Activated CD4-positive, alpha-beta memory T cell treated with anti-CD3 and anti-CD28 coated beads, Interleukin-2, amount 10 ng/mL, durations not matched to agents 7 days and 5 days (primary cell): ENCODE results near the gene MAPK11. TPM values are rescaled to one million over a fixed set of nuclear protein-coding genes. Genes with fewer than 3 reads are reported as not detected.
"Not testable (repeated sequence)": the region's sequence is repeated elsewhere in the genome, so short reads cannot be mapped to it uniquely, and the experiment has no call there.

Source experiments
- CTCF ChIA-PET: fragments of 350-600 bp; sonication (Branson Sonifier 250); formaldehyde crosslinking; loops from one replicate; lab custom pipeline; 2021; ENCODE audit warnings: antibody characterized with exemption, inconsistent platforms; lab: Charles Lee
- POLR2A ChIA-PET: fragments of 350-600 bp; sonication (Branson Sonifier 250); formaldehyde crosslinking; loops from one replicate; lab custom pipeline; 2021; ENCODE audit warnings: antibody characterized with exemption; lab: Charles Lee
- DNase-seq: peaks from one replicate; pipeline ENCODE4 v3.0.0-alpha.2; 2020
- H3K27ac Mint-ChIP-seq: one replicate; pipeline ENCODE4 v1.8.0; 2021; ENCODE audit warnings: mild to moderate bottlenecking, mixed read lengths
- H3K27me3 Mint-ChIP-seq: one replicate; pipeline ENCODE4 v1.8.0; 2021; ENCODE audit warnings: mixed read lengths
- H3K36me3 Mint-ChIP-seq: one replicate; pipeline ENCODE4 v1.8.0; 2021; ENCODE audit warnings: low read depth, mixed read lengths
- H3K4me1 Mint-ChIP-seq: one replicate; pipeline ENCODE4 v1.8.0; 2021; ENCODE audit warnings: mixed read lengths
- H3K4me3 Mint-ChIP-seq: one replicate; pipeline ENCODE4 v1.8.0; 2021; ENCODE audit warnings: mild to moderate bottlenecking, mixed read lengths
- H3K9me3 Mint-ChIP-seq: one replicate; pipeline ENCODE4 v1.8.0; 2021; ENCODE audit warnings: mixed read lengths
- total RNA-seq, 2 experiments: library from RNA; stranded (reverse); gene quantifications; one replicate each; pipeline ENCODE4 v1.2.3, GENCODE V29; 2021

MAPK11 gene
- total RNA-seq, 2 experiments from 2014 or later: 13.4 to 14.2 TPM

DNA sequence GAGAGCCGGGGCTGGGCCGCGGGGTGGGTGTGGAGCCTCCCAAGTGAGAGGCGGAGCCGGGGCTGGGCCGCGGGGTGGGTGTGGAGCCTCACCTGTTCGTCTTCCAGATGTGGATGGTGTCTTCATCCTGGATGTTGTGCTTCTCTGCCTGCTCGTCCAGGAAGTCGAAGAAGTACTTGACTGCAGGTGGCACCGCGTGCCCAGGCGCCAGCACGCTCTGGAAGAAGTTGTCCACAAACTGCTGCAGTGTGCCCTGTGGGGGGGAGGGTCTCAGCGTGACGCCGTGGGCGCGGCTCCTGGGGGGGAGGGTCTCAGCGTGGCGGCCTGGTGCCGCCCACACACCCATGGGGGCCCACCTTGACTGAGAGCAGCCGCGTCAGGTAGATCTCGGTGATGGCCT lies 7.6 kb upstream of the MAPK11 start:
- DNase-seq: no peak
- POLR2A ChIA-PET: no interaction called here
- CTCF ChIA-PET: interaction anchor here (1.5 kb wide), 1 partner anchor 230 kb away, joined by 6 read pairs; the partner anchor contains the start of genes LMF2 and NCAPH2
- H3K9me3 Mint-ChIP-seq: no peaks in the 10 kb centered on the region
- no peak overlapping the region for H3K4me3 Mint-ChIP-seq
- H3K27me3 Mint-ChIP-seq: peaks cover 2% of the 10 kb centered on the region
- no peaks in the 10 kb centered on the region for H3K36me3 Mint-ChIP-seq
- no peak overlapping the region for H3K27ac Mint-ChIP-seq
- H3K4me1 Mint-ChIP-seq: no peaks in the 10 kb centered on the region

DNA sequence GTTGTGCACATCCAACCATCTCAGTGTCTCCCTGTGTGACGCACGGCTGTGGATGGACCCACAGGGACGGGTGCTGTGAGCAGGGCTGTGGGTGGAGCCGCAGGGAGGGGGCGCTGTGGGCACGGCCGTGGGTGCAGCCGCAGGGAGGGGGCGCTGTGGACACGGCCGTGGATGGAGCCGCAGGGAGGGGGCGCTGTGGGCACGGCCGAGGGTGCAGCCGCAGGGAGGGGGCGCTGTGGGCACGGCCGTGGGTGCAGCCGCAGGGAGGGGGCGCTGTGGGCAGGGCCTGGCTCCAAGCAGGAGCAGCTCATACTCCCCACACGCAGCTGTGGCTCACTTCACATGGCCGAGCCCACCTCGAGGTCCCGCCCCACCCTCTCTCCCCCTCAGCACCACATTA lies 6.0 kb upstream of the MAPK11 start:
- ChIA-PET POLR2A (interaction anchor here (0.9 to 2.1 kb wide), 2 partner anchors 51 to 66 kb away, joined by 3 to 11 read pairs; partner anchors contain the start of gene DENND6B), CTCF (interaction anchor here (0.6 to 2.6 kb wide), 24 partner anchors 9 to 374 kb away, joined by 3 to 18 read pairs (median 5); partner anchors contain the start of genes ARSA, DENND6B, HDAC10 and LMF2)
- Mint-ChIP-seq H3K27me3 (peaks cover 4% of the 10 kb centered on the region), H3K36me3 (no peaks in the 10 kb centered on the region), H3K4me3 (no peak overlapping the region), H3K9me3 (no peaks in the 10 kb centered on the region), H3K4me1 (peaks cover 1% of the 10 kb centered on the region), H3K27ac (no peak overlapping the region)
- peak; percentile 73 for DNase-seq

DNA sequence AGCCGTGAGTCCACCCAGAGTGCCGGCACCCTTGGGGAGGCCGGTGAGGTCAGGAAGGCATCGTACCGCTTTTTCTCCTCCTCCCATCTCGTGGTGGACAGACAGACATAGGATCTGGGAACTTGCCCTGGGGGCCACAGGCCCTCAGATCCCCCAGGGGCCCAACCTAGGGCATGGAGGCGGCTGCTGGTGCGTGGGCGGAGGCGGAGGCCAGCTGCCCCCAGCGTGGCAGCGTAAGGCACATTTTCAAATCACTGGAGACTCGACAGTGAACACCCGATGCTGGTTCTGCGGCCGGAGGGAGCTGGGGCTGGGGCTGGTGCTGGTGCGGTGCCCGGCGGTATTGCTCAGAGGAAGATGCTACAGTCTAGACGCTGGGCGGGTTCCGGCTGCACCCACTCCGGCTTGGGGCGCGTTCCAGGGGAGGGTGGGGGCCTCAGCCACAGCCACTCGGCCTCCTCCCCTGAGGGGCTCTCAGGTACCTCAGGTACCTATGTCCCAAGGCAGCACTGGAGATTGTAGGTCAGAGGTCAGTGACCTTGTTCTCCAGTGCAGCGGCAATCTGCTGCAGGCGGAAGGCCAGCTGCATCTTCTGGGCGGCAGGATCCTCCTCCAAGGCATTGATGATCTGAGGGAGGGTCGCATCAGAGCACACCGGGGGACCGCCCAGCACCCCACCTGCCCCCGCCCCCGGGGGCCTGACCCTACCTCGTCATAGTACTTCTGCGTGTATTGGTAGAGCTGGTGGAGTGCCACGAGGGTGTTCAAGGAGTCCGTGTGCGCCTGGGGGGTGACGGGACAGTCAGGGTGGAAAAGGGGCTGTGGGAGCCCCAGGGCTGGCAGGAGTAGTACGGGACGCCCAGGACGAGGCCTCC lies 5.2 kb upstream of the MAPK11 start:
- Mint-ChIP-seq H3K27me3 (peaks cover 4% of the 10 kb centered on the region), H3K27ac (no peak overlapping the region)

DNA sequence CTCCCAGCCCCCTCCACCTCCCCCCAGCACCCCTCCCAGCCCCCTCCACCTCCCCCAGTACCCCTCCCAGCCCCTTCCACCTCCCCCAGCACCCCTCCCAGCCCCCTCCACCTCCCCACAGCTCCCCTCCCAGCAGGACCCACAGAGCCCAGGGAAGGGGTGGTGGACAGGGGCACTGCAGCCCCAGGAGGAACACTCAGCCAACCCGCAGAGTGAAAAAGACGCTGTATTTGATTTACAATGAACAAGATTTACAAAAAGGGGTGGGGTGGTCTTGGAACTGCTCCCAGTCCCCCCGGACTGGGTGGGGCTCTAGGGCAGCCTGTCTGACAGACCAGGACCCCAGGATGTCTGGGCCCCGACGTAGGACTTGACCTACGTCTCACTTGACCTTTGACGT lies 4.6 kb upstream of the MAPK11 start:
- Mint-ChIP-seq H3K4me1 (peaks cover 4% of the 10 kb centered on the region), H3K4me3 (no peak overlapping the region), H3K27me3 (peaks cover 4% of the 10 kb centered on the region), H3K27ac (no peak overlapping the region), H3K36me3 (no peaks in the 10 kb centered on the region), H3K9me3 (no peaks in the 10 kb centered on the region)
- POLR2A ChIA-PET: no interaction called here
- DNase-seq: no peak
- CTCF ChIA-PET: interaction anchor here (0.7 to 2.6 kb wide), 2 partner anchors 24 to 223 kb away, joined by 3 to 10 read pairs; partner anchors contain the start of gene HDAC10

More for the DNA sequence above, 5.2 kb upstream of the MAPK11 start:
- no peaks in the 10 kb centered on the region for H3K36me3 Mint-ChIP-seq
- no peaks in the 10 kb centered on the region for H3K9me3 Mint-ChIP-seq
- ChIA-PET CTCF (interaction anchor here (1.1 to 2.6 kb wide), 13 partner anchors 25 to 345 kb away, joined by 3 to 18 read pairs (median 7); partner anchors contain the start of genes DENND6B, HDAC10 and SCO2), POLR2A (interaction anchor here (2.1 kb wide), 1 partner anchor 52 kb away, joined by 11 read pairs; the partner anchor contains the start of gene DENND6B)
- DNase-seq: no peak
- peaks cover 4% of the 10 kb centered on the region for H3K4me1 Mint-ChIP-seq
- no peak overlapping the region for H3K4me3 Mint-ChIP-seq

DNA sequence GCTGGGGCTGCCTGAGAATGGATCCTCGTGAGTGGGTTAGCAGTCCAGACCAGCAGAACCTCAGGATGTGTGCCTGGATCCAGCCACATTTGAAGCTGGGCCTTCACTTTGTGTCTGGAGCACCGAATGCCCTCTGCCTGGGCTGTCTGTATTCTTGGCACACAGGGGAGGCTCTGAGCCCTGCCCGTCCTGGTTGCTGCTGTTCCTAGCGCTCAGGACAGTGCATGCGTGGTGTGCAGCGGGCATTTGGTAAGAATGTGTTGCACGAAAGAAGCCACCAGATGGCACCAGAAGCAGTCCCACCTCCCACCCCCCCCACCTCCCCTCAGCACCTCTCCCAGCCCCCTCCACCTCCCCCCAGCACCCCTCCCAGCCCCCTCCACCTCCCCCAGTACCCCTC lies 4.1 kb upstream of the MAPK11 start:
- ChIA-PET POLR2A (no interaction called here), CTCF (interaction anchor here (0.7 to 2.6 kb wide), 4 partner anchors 24 to 224 kb away, joined by 3 to 10 read pairs (median 4); partner anchors contain the start of gene HDAC10)
- no peaks in the 10 kb centered on the region for H3K9me3 Mint-ChIP-seq
- H3K4me1 Mint-ChIP-seq: peaks cover 6% of the 10 kb centered on the region
- no peaks in the 10 kb centered on the region for H3K36me3 Mint-ChIP-seq
- peaks cover 4% of the 10 kb centered on the region for H3K27me3 Mint-ChIP-seq
- no peak overlapping the region for H3K27ac Mint-ChIP-seq
- peak; percentile 55 for DNase-seq
- no peak overlapping the region for H3K4me3 Mint-ChIP-seq

DNA sequence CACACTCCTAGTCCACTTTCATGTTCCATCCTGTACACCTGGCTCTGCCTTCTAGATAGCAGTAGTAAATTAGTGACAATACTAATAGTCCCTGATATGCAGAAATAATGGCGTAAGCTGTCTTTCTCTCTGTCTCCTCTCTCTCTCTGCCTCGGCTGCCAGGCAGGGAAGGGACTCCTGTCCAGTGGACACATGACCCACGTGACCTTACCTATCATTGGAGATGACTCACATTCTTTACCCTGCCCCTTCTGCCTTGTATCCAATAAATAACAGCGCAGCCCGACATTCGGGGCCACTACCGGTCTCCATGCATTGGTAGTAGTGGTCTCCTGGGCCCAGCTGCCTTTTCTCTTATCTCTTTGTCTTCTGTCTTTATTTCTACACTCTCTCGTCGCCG lies 3.6 kb upstream of the MAPK11 start:
- H3K36me3 Mint-ChIP-seq, H3K27ac Mint-ChIP-seq, H3K4me1 Mint-ChIP-seq, DNase-seq, H3K27me3 Mint-ChIP-seq, H3K4me3 Mint-ChIP-seq, H3K9me3 Mint-ChIP-seq, POLR2A ChIA-PET: not testable (repeated sequence)
- CTCF ChIA-PET: interaction anchor here (1.3 to 1.8 kb wide), 3 partner anchors 11 to 50 kb away, joined by 3 to 4 read pairs (median 4); no protein-coding TSS in a partner anchor

DNA sequence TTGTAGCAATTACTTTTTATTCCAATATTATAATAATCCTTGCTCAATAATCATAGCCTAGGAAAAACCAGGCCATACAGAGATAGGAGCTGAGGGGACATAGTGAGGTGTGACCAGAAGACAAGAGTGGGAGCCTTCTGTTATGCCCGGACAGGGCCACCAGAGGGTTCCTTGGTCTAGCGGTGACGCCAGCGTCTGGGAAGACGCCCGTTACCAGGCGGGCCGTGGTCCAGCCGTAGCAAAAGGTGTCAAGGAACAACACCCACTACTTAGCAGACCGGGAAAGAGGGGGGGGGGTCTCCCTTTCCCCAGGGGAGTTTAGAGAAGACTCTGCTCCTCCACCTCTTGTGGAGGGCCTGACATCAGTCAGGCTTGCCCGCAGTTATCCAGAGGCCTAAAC lies 3.2 kb upstream of the MAPK11 start:
- POLR2A ChIA-PET, H3K9me3 Mint-ChIP-seq, H3K4me3 Mint-ChIP-seq, H3K27ac Mint-ChIP-seq, H3K36me3 Mint-ChIP-seq, H3K27me3 Mint-ChIP-seq, DNase-seq: not testable (repeated sequence)
- peaks cover 12% of the 10 kb centered on the region for H3K4me1 Mint-ChIP-seq
- CTCF ChIA-PET: interaction anchor here (1.1 to 2.5 kb wide), 6 partner anchors 10 to 68 kb away, joined by 3 to 12 read pairs (median 4); partner anchors contain the start of gene DENND6B

DNA sequence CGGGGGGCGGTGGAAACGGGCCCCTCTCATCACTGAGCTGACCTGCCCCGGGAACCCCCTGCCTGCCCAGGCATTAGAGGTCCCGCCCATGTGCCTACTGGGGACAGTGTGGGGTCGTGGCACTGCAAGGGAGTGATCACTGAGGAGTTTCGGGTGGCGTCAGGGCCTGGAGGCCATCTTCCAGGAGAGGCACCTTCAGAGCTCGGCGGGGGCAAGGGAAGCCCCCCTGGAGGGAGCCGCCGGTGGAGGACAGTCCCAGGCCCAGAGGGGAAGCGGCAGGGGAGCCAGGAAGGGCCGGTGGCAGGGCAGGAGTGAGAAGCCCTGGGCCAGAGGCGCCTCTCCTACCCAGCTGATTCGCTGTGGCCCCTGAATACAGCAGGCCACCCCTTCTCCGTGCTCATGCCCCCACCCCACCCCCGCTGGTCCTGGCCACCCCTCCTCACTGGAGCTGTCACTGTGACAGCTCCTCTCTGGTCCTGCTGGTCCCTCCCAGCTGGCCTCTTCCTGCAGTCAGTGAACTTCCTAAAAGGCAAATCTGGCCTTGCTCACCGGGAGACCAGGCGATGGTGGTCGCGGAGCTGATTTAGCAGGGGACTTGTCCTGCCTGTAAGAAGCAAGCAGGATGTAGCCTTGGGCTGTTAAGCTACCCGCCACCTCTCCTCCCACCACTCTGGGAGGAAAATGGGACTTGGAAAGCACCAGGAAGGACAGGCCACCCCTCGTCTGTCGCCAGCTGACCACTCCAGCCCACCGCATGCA lies 2.0 kb upstream of the MAPK11 start:
- no peak for DNase-seq
- Mint-ChIP-seq H3K27ac (no peak overlapping the region), H3K4me1 (peaks cover 15% of the 10 kb centered on the region), H3K27me3 (peaks cover 6% of the 10 kb centered on the region), H3K36me3 (no peaks in the 10 kb centered on the region), H3K4me3 (no peak overlapping the region), H3K9me3 (no peaks in the 10 kb centered on the region)
- POLR2A ChIA-PET: interaction anchor here (0.9 to 1.5 kb wide), 2 partner anchors 253 to 349 kb away, joined by 4 to 5 read pairs; partner anchors contain the start of gene SCO2
- CTCF ChIA-PET: interaction anchor here (0.6 to 2.5 kb wide), 9 partner anchors 9 to 321 kb away, joined by 3 to 12 read pairs (median 4); partner anchors contain the start of genes DENND6B, HDAC10 and SCO2

DNA sequence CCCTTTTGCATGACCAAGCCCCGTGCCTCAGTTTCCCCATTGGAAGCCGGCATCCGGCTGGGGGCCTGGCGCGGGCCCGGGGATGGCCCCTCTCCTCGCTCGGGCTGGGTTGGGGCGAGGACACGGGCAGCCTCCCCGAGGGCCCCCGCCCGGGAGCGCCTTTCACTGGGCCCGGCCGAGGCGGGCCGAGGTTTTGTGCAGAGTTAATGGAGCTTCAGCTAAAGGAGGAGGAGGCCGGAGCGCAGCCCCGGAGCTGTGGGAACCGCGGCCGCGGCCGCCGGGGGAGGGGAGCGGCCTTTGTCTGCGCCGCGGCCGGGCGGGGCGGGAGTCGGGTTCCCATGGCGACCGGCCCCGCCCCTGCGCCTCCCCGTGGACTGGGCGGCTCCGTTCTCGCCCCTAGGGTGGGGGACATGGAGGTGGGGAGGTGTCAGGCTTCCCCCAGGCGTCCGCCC lies 1.4 kb upstream of the MAPK11 start:
- no peak overlapping the region for H3K27ac Mint-ChIP-seq
- H3K27me3 Mint-ChIP-seq: peaks cover 6% of the 10 kb centered on the region
- peak; percentile 70 for DNase-seq
- peaks cover 15% of the 10 kb centered on the region for H3K4me1 Mint-ChIP-seq
- H3K4me3 Mint-ChIP-seq: no peak overlapping the region
- CTCF ChIA-PET: interaction anchor here (0.6 to 2.5 kb wide), 8 partner anchors 20 to 304 kb away, joined by 3 to 12 read pairs (median 4); partner anchors contain the start of genes HDAC10 and SCO2
- POLR2A ChIA-PET: interaction anchor here (1.5 kb wide), 1 partner anchor 349 kb away, joined by 5 read pairs; no protein-coding TSS in a partner anchor
- H3K36me3 Mint-ChIP-seq: no peaks in the 10 kb centered on the region
- H3K9me3 Mint-ChIP-seq: no peaks in the 10 kb centered on the region

DNA sequence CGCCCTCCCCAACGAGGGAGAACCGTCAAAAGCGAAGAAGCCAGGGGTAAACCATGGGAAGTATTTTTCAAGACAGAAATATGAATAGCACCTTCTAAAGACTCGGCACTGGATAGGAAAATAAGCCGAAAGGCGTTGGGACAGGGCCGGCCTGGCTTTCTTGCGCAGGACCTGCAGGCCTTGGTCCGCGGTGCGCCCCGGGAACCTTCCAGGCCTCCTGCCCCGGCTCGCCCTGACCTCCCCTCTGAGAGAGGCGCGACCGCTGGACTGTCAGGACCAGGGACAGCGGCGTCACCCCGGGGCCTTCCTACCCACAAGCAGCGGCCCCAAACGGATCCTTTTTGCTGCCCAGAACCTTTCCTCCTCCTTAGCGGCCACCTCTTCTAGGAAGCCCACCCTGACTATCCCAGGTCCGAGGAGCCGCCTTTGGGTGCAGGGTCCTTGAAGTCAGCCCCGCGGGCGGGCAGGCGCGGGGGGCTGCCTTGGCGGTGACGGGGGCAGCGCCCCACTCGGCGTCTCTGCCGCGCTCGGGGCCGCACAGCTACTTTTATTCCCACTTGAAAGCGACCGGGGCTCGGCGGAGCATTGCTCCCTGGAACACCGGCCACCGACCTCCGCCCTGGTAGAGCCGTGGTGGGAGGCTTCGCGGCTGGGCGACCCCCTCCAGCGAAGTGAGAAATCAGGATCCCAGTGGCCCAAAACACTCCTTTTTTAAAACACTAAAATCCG lies 650 bp upstream of the MAPK11 start:
- Mint-ChIP-seq H3K27me3 (peaks cover 6% of the 10 kb centered on the region), H3K36me3 (no peaks in the 10 kb centered on the region), H3K4me3 (peak overlapping the region; percentile 65), H3K4me1 (peaks cover 15% of the 10 kb centered on the region), H3K9me3 (no peaks in the 10 kb centered on the region), H3K27ac (peak overlapping the region; percentile 19)
- CTCF ChIA-PET: interaction anchor here (0.6 to 2.5 kb wide), 7 partner anchors 19 to 305 kb away, joined by 3 to 12 read pairs (median 3); partner anchors contain the start of gene HDAC10
- peak; percentile 80 for DNase-seq
- POLR2A ChIA-PET: interaction anchor here (4.1 kb wide), 1 partner anchor 20 kb away, joined by 13 read pairs; the partner anchor contains the start of gene HDAC10

DNA sequence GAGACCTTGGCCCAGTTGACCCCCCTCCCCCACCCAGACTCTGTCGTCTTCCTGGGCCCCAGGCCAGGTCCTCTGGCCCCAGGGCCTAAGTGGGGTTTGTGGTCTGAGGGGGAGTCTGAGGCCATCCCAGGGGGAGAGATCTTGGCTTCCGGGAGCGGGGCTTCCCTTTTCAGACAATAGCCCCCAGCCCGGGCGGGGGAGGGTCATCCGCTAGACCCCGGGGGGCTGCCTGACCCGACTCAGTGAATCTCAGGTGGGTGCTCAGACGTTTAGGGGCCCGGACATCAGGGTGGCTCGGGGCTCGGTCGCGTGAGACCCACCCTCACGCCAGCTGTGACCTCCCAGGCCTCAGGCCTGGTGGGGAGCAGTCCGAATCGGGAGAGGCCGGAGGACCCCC lies 609 bp downstream of the MAPK11 start:
- Mint-ChIP-seq H3K27ac (no peak overlapping the region), H3K4me1 (peaks cover 15% of the 10 kb centered on the region), H3K9me3 (no peaks in the 10 kb centered on the region), H3K4me3 (peak overlapping the region; percentile 66), H3K36me3 (no peaks in the 10 kb centered on the region), H3K27me3 (peaks cover 6% of the 10 kb centered on the region)
- DNase-seq: no peak
- ChIA-PET POLR2A (interaction anchor here (1.1 to 4.1 kb wide), 5 partner anchors 19 to 256 kb away, joined by 3 to 13 read pairs (median 4); partner anchors contain the start of genes HDAC10, LMF2 and SCO2), CTCF (no interaction called here)
